K562 (cell line): ENCODE data around the gene PNISR. TPM values are rescaled to one million over a fixed set of nuclear protein-coding genes. Genes with fewer than 3 reads are reported as not detected.

ENCODE experiments used
- AFF1 ChIP-seq, 2 experiments: fragments of 450-650 bp; IDR thresholded peaks; 2 replicates each; pipeline ENCODE4 v1.6.1; 2018; ENCODE audit warnings: mild to moderate bottlenecking in 2 of 2, low read depth in 1 of 2; ENCODE audit not compliant: partially characterized antibody in 2 of 2
- CREM ChIP-seq: IDR thresholded peaks from 2 replicates; pipeline ENCODE4 v1.6.1; 2014; ENCODE audit warnings: antibody characterized with exemption, low read depth
- ETV5 ChIP-seq: sonication (generic); formaldehyde crosslinking; IDR thresholded peaks from 2 replicates; pipeline ENCODE4 v1.4.0; 2020; ENCODE audit warnings: low read depth, mild to moderate bottlenecking, missing genetic modification reagents
- KDM5B ChIP-seq: fragments of 200-600 bp; sonication (generic); IDR thresholded peaks from 2 replicates; pipeline ENCODE4 v1.6.1; 2012; ENCODE audit warnings: low read depth, mild to moderate bottlenecking, moderate library complexity, low read length, control low read depth, inconsistent platforms; ENCODE audit not compliant: insufficient replicate concordance
- MCM5 ChIP-seq: fragments of 450-650 bp; IDR thresholded peaks from 2 replicates; pipeline ENCODE4 v1.6.1; 2016; ENCODE audit warnings: low read depth
- NFRKB ChIP-seq: fragments of 450-650 bp; IDR thresholded peaks from 2 replicates; pipeline ENCODE4 v1.6.1; 2016; ENCODE audit warnings: low read depth
- NR1H2 ChIP-seq: sonication (generic); formaldehyde crosslinking; IDR thresholded peaks from 2 replicates; pipeline ENCODE4 v1.4.0; 2020; ENCODE audit warnings: mild to moderate bottlenecking, missing genetic modification reagents
- RCOR1 ChIP-seq, 2 experiments: IDR thresholded peaks; 2 replicates each; pipeline ENCODE4 v1.6.1; 2012; ENCODE audit warnings: low read depth in 2 of 2, low read length in 2 of 2, borderline replicate concordance in 1 of 2, improper control_type of control experiment in 1 of 2
- RREB1 ChIP-seq: fragments of 250-450 bp; sonication (Bioruptor Pico); IDR thresholded peaks from 2 replicates; pipeline ENCODE4 v1.4.0; 2020
- TCFL5 ChIP-seq: fragments of 250-450 bp; sonication (Bioruptor Pico); conservative IDR thresholded peaks from 2 replicates; pipeline ENCODE4 v1.6.1; 2021; ENCODE audit warnings: mild to moderate bottlenecking, moderate library complexity, matching md5 sums
- ZFP30 ChIP-seq: fragments of 250-450 bp; sonication (Bioruptor Pico); IDR thresholded peaks from 2 replicates; pipeline ENCODE4 v1.8.0; 2022; ENCODE audit warnings: moderate library complexity, mild to moderate bottlenecking, inconsistent platforms, borderline replicate concordance
- ZNF253 ChIP-seq: fragments of 250-450 bp; sonication (Bioruptor Pico); conservative IDR thresholded peaks from 2 replicates; pipeline ENCODE4 v1.6.1; 2021; ENCODE audit warnings: mild to moderate bottlenecking
- polyA plus RNA-seq, 8 experiments: library from polyadenylated mRNA; depleted of rRNA in 4 of 8; stranded (reverse) in 5 of 8; unstranded in 3 of 8; fragments of >200 nt; fragmentation: Nextera tagmentation in 2 of 8; fragmentation: Illumina TruSeq in 1 of 8; extraction: Ambion mirVana in 2 of 8; extraction: Trizol in 1 of 8; gene quantifications; 2 replicates each; pipeline versions ENCODE4 v1.2.1 to v1.2.3, GENCODE V29; 2011 to 2014; ENCODE audit warnings: inconsistent platforms in 1 of 8, missing spikeins in 1 of 8
- total RNA-seq, 7 experiments: library from RNA; depleted of rRNA in 6 of 7; stranded (reverse); fragments of >200 nt in 6 of 7; fragmentation: Illumina TruSeq in 2 of 7; extraction: Trizol in 2 of 7; gene quantifications; 2 replicates each; pipeline versions ENCODE4 v1.2.1 to v1.2.3, GENCODE V29; 2011 to 2021; ENCODE audit warnings: low replicate concordance in 1 of 7
- TF ChIP-seq, protein P1 (sequence below): fragments of 250-450 bp; sonication (Bioruptor Pico); IDR thresholded peaks from 2 replicates; pipeline ENCODE4 v1.8.0; 2022; ENCODE audit warnings: moderate library complexity, mild to moderate bottlenecking, inconsistent platforms
- TF ChIP-seq, protein P2 (sequence below), 2 experiments: fragments of 450-650 bp; IDR thresholded peaks; 2 replicates each; pipeline ENCODE4 v1.6.1; 2016

The PNISR gene
- total and polyA plus RNA-seq, 9 of the 15 experiments (the other 6 are each of a cell fraction or from before 2014, with no cell fraction given), result 97.4 to 206 (median 131) TPM

DNA sequence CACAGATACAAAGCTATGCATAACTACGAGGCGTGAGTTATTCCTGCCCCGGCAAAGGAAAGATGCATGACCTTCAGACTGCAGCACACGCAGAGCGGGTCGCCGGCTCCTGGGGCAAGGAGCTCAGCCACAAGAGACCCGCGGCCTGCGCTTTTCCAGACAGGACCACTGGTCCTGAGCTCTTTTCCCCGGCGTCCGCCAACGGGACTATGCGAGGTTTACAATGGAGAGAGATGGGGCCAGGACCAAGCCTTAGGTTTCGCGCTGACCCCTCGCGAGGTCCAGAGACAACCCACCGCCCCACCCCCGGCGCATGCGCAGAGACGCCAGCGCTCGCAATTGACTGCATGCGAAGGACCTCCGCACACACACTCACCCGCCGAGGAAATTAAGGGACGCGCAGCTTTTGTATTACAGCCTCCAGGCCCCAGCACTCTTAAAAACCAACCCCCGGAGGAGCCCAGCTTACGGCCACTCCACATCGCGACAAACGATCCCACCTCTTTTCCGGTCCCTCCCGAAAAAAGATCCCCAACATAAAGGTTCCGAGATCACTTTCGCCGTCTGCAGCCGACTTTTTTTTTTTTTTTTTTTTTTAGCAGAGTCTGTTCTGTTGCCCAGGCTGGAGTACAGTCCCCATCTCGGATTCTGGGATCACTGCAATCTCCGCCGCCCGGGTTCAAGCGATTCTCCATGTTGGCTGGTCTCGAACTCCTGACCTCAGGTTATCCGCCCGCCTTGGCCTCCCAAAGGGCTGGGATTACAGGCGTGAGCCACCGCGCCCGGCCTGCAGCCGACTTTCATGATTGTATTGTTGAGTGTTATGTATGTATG, 31.2 kb downstream of the PNISR start, which contains the start of gene COQ3 (continued):
- TF ChIP-seq RREB1 (0 out of 2 replicates have a peak, but pooled peaks have one; percentile 66), KDM5B (peak; percentile 64), CREM (peak; percentile 57), ETV5 (peak; percentile 89), AFF1 (IDR thresholded peaks at IDR 0.05; ENCODE audit: low read depth in 1 of 2, partially characterized antibody in 2 of 2) (peak in 1 of 2 experiments; percentile 72), MCM5 (no peak), NR1H2 (CRISPR knock-in tag) (no peak), TCFL5 (CRISPR knock-in tag) (no peak), NFRKB (peak; percentile 73; the same call in 1 of the 2 replicates), RCOR1 (IDR thresholded peaks at IDR 0.05; ENCODE audit: borderline replicate concordance in 1 of 2, low read depth in 2 of 2, low read length in 2 of 2) (peak in 1 of 2 experiments; percentile 21; a peak in 1 of 4 replicates), ZNF253 (no peak), ZFP30 (no peak)
- TF ChIP-seq, protein P1, sequence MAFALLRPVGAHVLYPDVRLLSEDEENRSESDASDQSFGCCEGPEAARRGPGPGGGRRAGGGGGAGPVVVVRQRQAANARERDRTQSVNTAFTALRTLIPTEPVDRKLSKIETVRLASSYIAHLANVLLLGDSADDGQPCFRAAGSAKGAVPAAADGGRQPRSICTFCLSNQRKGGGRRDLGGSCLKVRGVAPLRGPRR (CRISPR knock-in tag), result no peak
- TF ChIP-seq, protein P2, sequence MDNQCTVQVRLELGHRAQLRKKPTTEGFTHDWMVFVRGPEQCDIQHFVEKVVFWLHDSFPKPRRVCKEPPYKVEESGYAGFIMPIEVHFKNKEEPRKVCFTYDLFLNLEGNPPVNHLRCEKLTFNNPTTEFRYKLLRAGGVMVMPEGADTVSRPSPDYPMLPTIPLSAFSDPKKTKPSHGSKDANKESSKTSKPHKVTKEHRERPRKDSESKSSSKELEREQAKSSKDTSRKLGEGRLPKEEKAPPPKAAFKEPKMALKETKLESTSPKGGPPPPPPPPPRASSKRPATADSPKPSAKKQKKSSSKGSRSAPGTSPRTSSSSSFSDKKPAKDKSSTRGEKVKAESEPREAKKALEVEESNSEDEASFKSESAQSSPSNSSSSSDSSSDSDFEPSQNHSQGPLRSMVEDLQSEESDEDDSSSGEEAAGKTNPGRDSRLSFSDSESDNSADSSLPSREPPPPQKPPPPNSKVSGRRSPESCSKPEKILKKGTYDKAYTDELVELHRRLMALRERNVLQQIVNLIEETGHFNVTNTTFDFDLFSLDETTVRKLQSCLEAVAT (IDR thresholded peaks at IDR 0.05), result peak in 1 of 2 experiments; percentile 59; a peak in 1 of 4 replicates
